ENCODE measurements around the gene PTGS2. TPM values are rescaled to one million over a fixed set of nuclear protein-coding genes. Genes with fewer than 3 reads are reported as not detected.
"Not testable (repeated sequence)": the region's sequence is repeated elsewhere in the genome, so short reads cannot be mapped to it uniquely, and the experiment has no call there.

The PTGS2 gene
- total RNA-seq, 1 donor from 2014 or later: 11.5 TPM

DNA sequence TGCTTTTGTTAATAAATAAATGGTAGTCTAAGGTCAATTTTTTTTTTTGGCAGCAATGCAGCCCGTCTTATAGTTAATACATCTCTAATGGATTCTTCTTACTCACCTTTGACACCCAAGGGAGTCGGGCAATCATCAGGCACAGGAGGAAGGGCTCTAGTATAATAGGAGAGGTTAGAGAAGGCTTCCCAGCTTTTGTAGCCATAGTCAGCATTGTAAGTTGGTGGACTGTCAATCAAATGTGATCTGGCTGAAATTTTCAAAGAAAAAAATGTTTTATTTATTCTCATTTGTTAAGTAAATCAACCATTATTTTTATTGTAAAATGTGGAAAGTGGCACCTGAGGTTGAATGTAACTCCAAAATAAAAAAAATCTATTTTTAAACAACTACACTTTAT is 2.1 kb downstream of the PTGS2 start:
- no peak overlapping the region for H3K27ac ChIP-seq
- intact Hi-C loops (cut with DNase I): no loop called here
- no peak for TF ChIP-seq POLR2A (IDR thresholded peaks at IDR 0.05)
- no peak for TF ChIP-seq CTCF (IDR thresholded peaks at IDR 0.05)
- TF ChIP-seq POLR2AphosphoS5 (IDR thresholded peaks at IDR 0.05; ENCODE audit: insufficient read depth in 1 of 2, low read depth in 1 of 2): no peak
- DNase-seq (ENCODE audit: extremely low spot score in 2 of 2): no peak
- no peaks in the 10 kb centered on the region for H3K9me3 ChIP-seq
- no peaks in the 10 kb centered on the region for H3K4me1 ChIP-seq
- peaks cover 0 to 14% of the 10 kb centered on the region in 2 donors for H3K36me3 ChIP-seq
- H3K27me3 ChIP-seq: no peaks in the 10 kb centered on the region
- H3K4me3 ChIP-seq: no peak overlapping the region

DNA sequence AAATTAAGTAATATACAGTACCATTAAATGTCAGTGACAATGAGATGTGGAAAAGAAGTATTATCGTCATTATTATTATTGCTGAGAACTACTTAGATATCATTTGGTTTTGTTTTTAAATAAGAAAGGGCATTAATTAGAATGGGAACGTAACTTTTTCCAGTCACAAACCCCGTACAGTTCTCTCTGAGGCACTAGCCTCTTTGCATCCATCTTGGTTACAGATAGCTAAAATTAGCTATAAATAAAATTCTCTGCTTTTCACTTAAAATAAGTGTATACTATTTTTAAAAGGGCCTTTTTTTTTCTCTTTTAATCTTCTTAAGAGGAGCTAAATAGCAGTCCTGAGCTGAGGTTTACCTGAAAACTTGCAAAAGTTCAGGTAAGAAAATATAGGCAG is 7.6 kb downstream of the PTGS2 start:
- intact Hi-C loops (cut with DNase I): no loop called here
- Histone ChIP-seq H3K27ac (no peak overlapping the region), H3K9me3 (no peaks in the 10 kb centered on the region), H3K36me3 (peaks cover 0 to 14% of the 10 kb centered on the region in 2 donors), H3K4me3 (no peak overlapping the region), H3K27me3 (no peaks in the 10 kb centered on the region), H3K4me1 (no peaks in the 10 kb centered on the region)
- DNase-seq (ENCODE audit: extremely low spot score in 2 of 2): no peak
- TF ChIP-seq CTCF (IDR thresholded peaks at IDR 0.05): no peak

- H3K27me3 ChIP-seq: no peaks in the 10 kb centered on the region
- H3K36me3 ChIP-seq: peaks cover 0 to 14% of the 10 kb centered on the region in 2 donors
- no peak overlapping the region for H3K4me3 ChIP-seq
- intact Hi-C loops (cut with DNase I): no loop called here
- DNase-seq (ENCODE audit: extremely low spot score in 2 of 2): no peak
- no peaks in the 10 kb centered on the region for H3K4me1 ChIP-seq
- TF ChIP-seq POLR2AphosphoS5 (IDR thresholded peaks at IDR 0.05; ENCODE audit: insufficient read depth in 1 of 2, low read depth in 1 of 2) (no peak), POLR2A (IDR thresholded peaks at IDR 0.05) (no peak), CTCF (IDR thresholded peaks at IDR 0.05) (no peak)
- no peaks in the 10 kb centered on the region for H3K9me3 ChIP-seq
- no peak overlapping the region for H3K27ac ChIP-seq
Measured at GRCh38 chr1:186672131-186672530, 8.1 kb downstream of the PTGS2 start.

DNA sequence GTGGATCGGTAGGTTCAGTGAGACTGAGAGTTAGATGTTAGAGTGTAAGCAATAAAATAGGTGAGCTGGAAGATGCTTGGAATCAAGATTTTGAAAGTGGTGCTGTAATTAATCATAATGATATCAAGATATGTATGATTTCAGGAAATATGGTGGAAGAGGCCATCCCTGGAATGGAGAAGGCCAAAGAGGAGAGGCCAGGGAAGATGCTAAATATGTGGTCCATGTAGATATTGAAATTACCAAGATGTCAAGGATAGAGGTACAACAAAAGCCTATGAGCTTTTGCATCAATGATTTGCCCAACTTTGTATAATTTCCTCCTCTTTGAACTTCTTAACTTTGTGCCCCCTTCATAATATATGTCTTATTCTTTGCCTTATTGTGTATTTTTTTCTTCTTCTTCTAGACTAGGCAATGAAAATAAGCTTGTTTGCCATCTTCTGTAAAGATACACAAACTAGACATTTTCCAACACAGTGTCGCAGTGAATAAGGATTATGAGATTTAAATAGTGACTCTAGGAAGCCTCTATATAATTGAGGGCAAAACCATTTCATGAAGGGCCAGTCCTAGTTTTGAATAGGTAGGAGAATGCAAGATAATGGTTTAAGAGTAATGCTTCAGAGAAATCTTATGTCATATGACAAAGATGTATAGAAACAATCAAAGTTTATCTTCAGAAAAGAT is 8.9 kb downstream of the PTGS2 start:
- Histone ChIP-seq H3K27me3 (no peaks in the 10 kb centered on the region), H3K9me3 (no peaks in the 10 kb centered on the region), H3K4me1 (no peaks in the 10 kb centered on the region), H3K36me3 (peaks cover 0 to 11% of the 10 kb centered on the region in 2 donors), H3K27ac (no peak overlapping the region), H3K4me3 (no peak overlapping the region)
- DNase-seq (ENCODE audit: extremely low spot score in 2 of 2): no peak
- TF ChIP-seq CTCF (IDR thresholded peaks at IDR 0.05) (no peak), POLR2A (IDR thresholded peaks at IDR 0.05) (no peak), POLR2AphosphoS5 (IDR thresholded peaks at IDR 0.05; ENCODE audit: insufficient read depth in 1 of 2, low read depth in 1 of 2) (no peak)
- intact Hi-C loops (cut with DNase I): no loop called here

GRCh38 chr1:186670297-186671135 is 9.7 kb downstream of the PTGS2 start:
- peaks cover 0 to 10% of the 10 kb centered on the region in 2 donors for H3K36me3 ChIP-seq
- no peaks in the 10 kb centered on the region for H3K9me3 ChIP-seq
- H3K4me3 ChIP-seq: no peak overlapping the region
- no peak for DNase-seq (ENCODE audit: extremely low spot score in 2 of 2)
- H3K27ac ChIP-seq: no peak overlapping the region
- no peaks in the 10 kb centered on the region for H3K4me1 ChIP-seq
- no peaks in the 10 kb centered on the region for H3K27me3 ChIP-seq
- TF ChIP-seq POLR2AphosphoS5 (IDR thresholded peaks at IDR 0.05; ENCODE audit: insufficient read depth in 1 of 2, low read depth in 1 of 2) (no peak), POLR2A (IDR thresholded peaks at IDR 0.05) (no peak), CTCF (IDR thresholded peaks at IDR 0.05) (no peak)
- intact Hi-C loops (cut with DNase I): no loop called here

- DNase-seq (ENCODE audit: extremely low spot score in 2 of 2); H3K27ac ChIP-seq; H3K36me3 ChIP-seq; H3K27me3 ChIP-seq; intact Hi-C loops (cut with DNase I); H3K9me3 ChIP-seq; H3K4me3 ChIP-seq; H3K4me1 ChIP-seq: not testable (repeated sequence)
Measured at GRCh38 chr1:186669784-186670183, 10.4 kb downstream of the PTGS2 start.

DNA sequence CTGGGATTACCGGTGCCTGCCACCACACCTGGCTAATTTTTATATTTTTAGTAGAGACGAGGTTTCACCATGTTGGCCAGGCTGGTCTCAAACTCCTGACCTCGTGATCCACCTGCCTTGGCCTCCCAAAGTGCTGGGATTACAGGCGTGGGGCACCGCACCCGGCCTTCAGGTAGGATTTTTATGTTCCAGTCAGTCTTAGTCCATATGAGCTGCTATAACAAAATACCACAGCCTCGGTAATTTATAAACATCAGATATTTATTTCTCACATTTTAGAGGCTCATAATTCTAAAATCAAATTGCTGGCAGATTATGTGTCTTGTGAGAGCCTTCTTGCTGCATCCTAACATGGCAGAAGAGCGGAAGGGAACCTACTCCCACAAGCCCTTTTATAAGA is 16.0 kb downstream of the PTGS2 start:
- H3K36me3 ChIP-seq; H3K27ac ChIP-seq; DNase-seq (ENCODE audit: extremely low spot score in 2 of 2); H3K4me3 ChIP-seq; H3K4me1 ChIP-seq; H3K9me3 ChIP-seq; intact Hi-C loops (cut with DNase I); H3K27me3 ChIP-seq: not testable (repeated sequence)

Data from vagina (tissue), 2 donors.